GM18517 (cell line): ENCODE results near the gene CWC22.
"Not testable (repeated sequence)": the region's sequence is repeated elsewhere in the genome, so short reads cannot be mapped to it uniquely, and the experiment has no call there.

Experiments
- ATAC-seq: cut with Tn5 transposase; IDR thresholded peaks from one replicate; pipeline ENCODE4 v1.9.1; 2021; ENCODE audit warnings: mild to moderate bottlenecking, moderate library complexity; ENCODE audit not compliant: unreplicated experiment

Gene CWC22

GRCh38 chr2:180003559-180003958 is 3.5 kb downstream of the CWC22 start:
- no peak for ATAC-seq

- ATAC-seq = no peak
Observed at GRCh38 chr2:180003073-180003472, 4.0 kb downstream of the CWC22 start.

- no peak for ATAC-seq
Observed at GRCh38 chr2:180002198-180002770, 4.8 kb downstream of the CWC22 start.

GRCh38 chr2:180001726-180002125 is 5.4 kb downstream of the CWC22 start:
- no peak for ATAC-seq

GRCh38 chr2:180000434-180000833 is 6.7 kb downstream of the CWC22 start:
- ATAC-seq = no peak

- no peak for ATAC-seq
Observed at GRCh38 chr2:179999000-179999399, 8.1 kb downstream of the CWC22 start.

- ATAC-seq = peak; percentile 53
Observed at GRCh38 chr2:179995741-179996515, 11.2 kb downstream of the CWC22 start.

GRCh38 chr2:179991344-179991743 is 15.8 kb downstream of the CWC22 start:
- ATAC-seq = no peak

- ATAC-seq = no peak
Observed at GRCh38 chr2:179990676-179991317, 16.3 kb downstream of the CWC22 start.

GRCh38 chr2:179987916-179988315 is 19.2 kb downstream of the CWC22 start:
- ATAC-seq = no peak

GRCh38 chr2:179985163-179985820 is 21.8 kb downstream of the CWC22 start:
- peak; percentile 91 for ATAC-seq

- ATAC-seq = no peak
Observed at GRCh38 chr2:179983250-179983932, 23.7 kb downstream of the CWC22 start.

- ATAC-seq = no peak
Observed at GRCh38 chr2:179981085-179981484, 26.0 kb downstream of the CWC22 start.

- no peak for ATAC-seq
Observed at GRCh38 chr2:179974761-179975160, 32.3 kb downstream of the CWC22 start.

GRCh38 chr2:179966778-179967394 is 40.2 kb downstream of the CWC22 start:
- ATAC-seq = no peak

- ATAC-seq = no peak
Observed at GRCh38 chr2:179965291-179966258, 41.5 kb downstream of the CWC22 start.

GRCh38 chr2:179963626-179964025 is 43.5 kb downstream of the CWC22 start:
- ATAC-seq = no peak

GRCh38 chr2:179958251-179958650 is 48.8 kb downstream of the CWC22 start:
- ATAC-seq = not testable (repeated sequence)

- ATAC-seq = no peak
Observed at GRCh38 chr2:179954026-179954425, 53.1 kb downstream of the CWC22 start.
